ENCODE results near the gene BCL2L15.

DNA sequence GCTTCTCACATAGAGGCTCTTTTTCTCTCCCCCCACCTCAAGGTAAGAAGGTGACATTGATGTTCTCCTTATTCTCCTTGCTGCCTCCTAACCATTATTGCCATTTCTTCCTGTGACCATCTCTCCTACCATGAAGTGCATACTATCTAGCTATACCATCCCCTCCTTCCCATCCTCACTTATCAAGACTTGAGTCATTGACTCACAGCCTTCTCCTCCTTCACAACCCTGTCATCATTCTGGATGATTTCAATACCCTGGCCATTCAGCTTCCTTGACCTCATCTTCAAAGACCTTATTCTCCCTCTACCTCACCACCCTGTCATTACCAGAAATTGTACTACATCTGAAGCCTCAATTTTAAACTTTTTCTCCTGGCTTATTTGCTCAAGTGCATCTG lies 30.9 kb upstream of the BCL2L15 start:
- TF ChIP-seq POLR2AphosphoS5 (IDR thresholded peaks at IDR 0.05; ENCODE audit: low read depth, low read length): no peak
- no peak for TF ChIP-seq YY1 (IDR thresholded peaks at IDR 0.05; ENCODE audit: low read depth, low read length)
- no peak for TF ChIP-seq MAFK (IDR thresholded peaks at IDR 0.05; ENCODE audit: low read depth, low read length)
